ENCODE results near the gene KIAA1210.

KIAA1210 gene

DNA sequence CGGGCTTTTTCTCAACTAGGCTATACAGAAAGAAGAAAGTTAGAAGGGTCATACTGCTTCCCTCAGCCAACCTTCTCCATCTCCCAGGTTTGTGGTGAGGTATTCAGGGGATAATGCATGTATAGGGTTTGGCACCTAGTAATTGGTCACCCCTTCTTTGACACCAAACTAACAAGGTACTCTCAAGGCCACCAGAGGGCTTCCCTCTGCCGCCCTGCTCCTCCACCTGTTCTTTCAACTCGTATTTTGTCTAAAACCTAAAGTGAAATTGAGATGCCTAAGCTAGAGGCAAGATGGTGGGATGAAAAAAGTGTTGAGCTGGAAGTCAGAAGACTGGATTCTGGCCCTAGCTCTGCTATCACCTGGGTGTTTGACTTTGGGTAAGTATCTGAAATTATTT lies 32.8 kb downstream of the KIAA1210 start:
- no peak overlapping the region for H3K4me3 ChIP-seq (ENCODE audit: low read length)
- no peak for TF ChIP-seq CTCF (conservative IDR thresholded peaks at IDR 0.05; ENCODE audit: low read length)
- no peak for DNase-seq (ENCODE audit: low read depth)

GRCh38 chrX:119093991-119094735 lies 33.4 kb downstream of the KIAA1210 start:
- no peak for TF ChIP-seq CTCF (conservative IDR thresholded peaks at IDR 0.05; ENCODE audit: low read length)
- no peak for DNase-seq (ENCODE audit: low read depth)
- H3K4me3 ChIP-seq (ENCODE audit: low read length), result no peak overlapping the region

GRCh38 chrX:119090627-119091026 lies 37.0 kb downstream of the KIAA1210 start:
- H3K4me3 ChIP-seq (ENCODE audit: low read length), result no peak overlapping the region
- no peak for DNase-seq (ENCODE audit: low read depth)
- no peak for TF ChIP-seq CTCF (conservative IDR thresholded peaks at IDR 0.05; ENCODE audit: low read length)

DNA sequence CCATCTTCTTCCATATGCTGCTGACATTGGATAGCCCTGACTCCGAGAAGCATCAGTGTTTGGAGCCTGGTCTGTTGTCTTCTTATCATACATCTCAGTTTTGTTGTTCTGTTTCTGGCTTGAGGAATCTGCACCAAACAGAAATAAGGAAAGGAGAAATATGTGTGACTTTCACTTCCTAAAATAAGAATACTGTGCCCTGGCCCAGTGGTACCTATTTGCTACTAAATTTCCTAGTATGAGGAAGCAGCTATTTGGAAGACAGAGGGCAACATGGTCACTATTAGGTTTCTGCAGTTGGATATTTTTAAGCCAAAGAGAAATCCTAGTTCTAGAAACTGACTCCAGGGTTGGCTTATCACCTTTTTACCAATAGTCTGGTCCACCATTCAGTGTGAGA lies 38.0 kb downstream of the KIAA1210 start:
- TF ChIP-seq CTCF (conservative IDR thresholded peaks at IDR 0.05; ENCODE audit: low read length), result no peak
- no peak overlapping the region for H3K4me3 ChIP-seq (ENCODE audit: low read length)
- DNase-seq (ENCODE audit: low read depth), result no peak

GRCh38 chrX:119087121-119087520 lies 40.5 kb downstream of the KIAA1210 start:
- no peak overlapping the region for H3K4me3 ChIP-seq (ENCODE audit: low read length)
- TF ChIP-seq CTCF (conservative IDR thresholded peaks at IDR 0.05; ENCODE audit: low read length), result no peak
- DNase-seq (ENCODE audit: low read depth), result no peak

- no peak overlapping the region for H3K4me3 ChIP-seq (ENCODE audit: low read length)
- DNase-seq (ENCODE audit: low read depth), result no peak
- no peak for TF ChIP-seq CTCF (conservative IDR thresholded peaks at IDR 0.05; ENCODE audit: low read length)
These were observed 42.8 kb downstream of the KIAA1210 start for GRCh38 chrX:119084766-119085165.

- no peak overlapping the region for H3K4me3 ChIP-seq (ENCODE audit: low read length)
- no peak for TF ChIP-seq CTCF (conservative IDR thresholded peaks at IDR 0.05; ENCODE audit: low read length)
- no peak for DNase-seq (ENCODE audit: low read depth)
These were observed 45.3 kb downstream of the KIAA1210 start for GRCh38 chrX:119082278-119082677.
